ENCODE data around the gene TRAF3IP1.

- TF ChIP-seq CTCF (IDR thresholded peaks at IDR 0.05; ENCODE audit: poor library complexity, severe bottlenecking): no peak
- TF ChIP-seq, protein P1, sequence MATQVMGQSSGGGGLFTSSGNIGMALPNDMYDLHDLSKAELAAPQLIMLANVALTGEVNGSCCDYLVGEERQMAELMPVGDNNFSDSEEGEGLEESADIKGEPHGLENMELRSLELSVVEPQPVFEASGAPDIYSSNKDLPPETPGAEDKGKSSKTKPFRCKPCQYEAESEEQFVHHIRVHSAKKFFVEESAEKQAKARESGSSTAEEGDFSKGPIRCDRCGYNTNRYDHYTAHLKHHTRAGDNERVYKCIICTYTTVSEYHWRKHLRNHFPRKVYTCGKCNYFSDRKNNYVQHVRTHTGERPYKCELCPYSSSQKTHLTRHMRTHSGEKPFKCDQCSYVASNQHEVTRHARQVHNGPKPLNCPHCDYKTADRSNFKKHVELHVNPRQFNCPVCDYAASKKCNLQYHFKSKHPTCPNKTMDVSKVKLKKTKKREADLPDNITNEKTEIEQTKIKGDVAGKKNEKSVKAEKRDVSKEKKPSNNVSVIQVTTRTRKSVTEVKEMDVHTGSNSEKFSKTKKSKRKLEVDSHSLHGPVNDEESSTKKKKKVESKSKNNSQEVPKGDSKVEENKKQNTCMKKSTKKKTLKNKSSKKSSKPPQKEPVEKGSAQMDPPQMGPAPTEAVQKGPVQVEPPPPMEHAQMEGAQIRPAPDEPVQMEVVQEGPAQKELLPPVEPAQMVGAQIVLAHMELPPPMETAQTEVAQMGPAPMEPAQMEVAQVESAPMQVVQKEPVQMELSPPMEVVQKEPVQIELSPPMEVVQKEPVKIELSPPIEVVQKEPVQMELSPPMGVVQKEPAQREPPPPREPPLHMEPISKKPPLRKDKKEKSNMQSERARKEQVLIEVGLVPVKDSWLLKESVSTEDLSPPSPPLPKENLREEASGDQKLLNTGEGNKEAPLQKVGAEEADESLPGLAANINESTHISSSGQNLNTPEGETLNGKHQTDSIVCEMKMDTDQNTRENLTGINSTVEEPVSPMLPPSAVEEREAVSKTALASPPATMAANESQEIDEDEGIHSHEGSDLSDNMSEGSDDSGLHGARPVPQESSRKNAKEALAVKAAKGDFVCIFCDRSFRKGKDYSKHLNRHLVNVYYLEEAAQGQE (IDR thresholded peaks at IDR 0.05; ENCODE audit: borderline replicate concordance): no peak
- TF ChIP-seq EP300 (conservative IDR thresholded peaks at IDR 0.05; ENCODE audit: poor library complexity, severe bottlenecking): no peak
- TF ChIP-seq POLR2AphosphoS5 (IDR thresholded peaks at IDR 0.05): no peak
- TF ChIP-seq EZH2 (IDR thresholded peaks at IDR 0.05; ENCODE audit: borderline replicate concordance, insufficient read depth, low read length, poor library complexity, severe bottlenecking): no peak
- no peak for TF ChIP-seq RAD21 (conservative IDR thresholded peaks at IDR 0.05)
- no peak for TF ChIP-seq MXI1 (conservative IDR thresholded peaks at IDR 0.05; ENCODE audit: poor library complexity, severe bottlenecking)
- TF ChIP-seq TAF1 (IDR thresholded peaks at IDR 0.05; ENCODE audit: low read depth): no peak
Measured at GRCh38 chr2:238446371-238446770, 126.1 kb downstream of the TRAF3IP1 start.

Data from neural cell (in vitro differentiated cells).